Epithelial cell of prostate (primary cell): ENCODE data around the gene PITHD1.
"Not testable (repeated sequence)": the region's sequence is repeated elsewhere in the genome, so short reads cannot be mapped to it uniquely, and the experiment has no call there.

Experiments used
- DNase-seq: peaks from one replicate; pipeline ENCODE4 v3.0.0-alpha.2; 2011; ENCODE audit warnings: low read depth, low spot score
- H3K27ac ChIP-seq: fragments of 450-650 bp; 2 replicates; pipeline ENCODE4 v1.5.1; 2017; ENCODE audit warnings: mild to moderate bottlenecking

PITHD1 gene

DNA sequence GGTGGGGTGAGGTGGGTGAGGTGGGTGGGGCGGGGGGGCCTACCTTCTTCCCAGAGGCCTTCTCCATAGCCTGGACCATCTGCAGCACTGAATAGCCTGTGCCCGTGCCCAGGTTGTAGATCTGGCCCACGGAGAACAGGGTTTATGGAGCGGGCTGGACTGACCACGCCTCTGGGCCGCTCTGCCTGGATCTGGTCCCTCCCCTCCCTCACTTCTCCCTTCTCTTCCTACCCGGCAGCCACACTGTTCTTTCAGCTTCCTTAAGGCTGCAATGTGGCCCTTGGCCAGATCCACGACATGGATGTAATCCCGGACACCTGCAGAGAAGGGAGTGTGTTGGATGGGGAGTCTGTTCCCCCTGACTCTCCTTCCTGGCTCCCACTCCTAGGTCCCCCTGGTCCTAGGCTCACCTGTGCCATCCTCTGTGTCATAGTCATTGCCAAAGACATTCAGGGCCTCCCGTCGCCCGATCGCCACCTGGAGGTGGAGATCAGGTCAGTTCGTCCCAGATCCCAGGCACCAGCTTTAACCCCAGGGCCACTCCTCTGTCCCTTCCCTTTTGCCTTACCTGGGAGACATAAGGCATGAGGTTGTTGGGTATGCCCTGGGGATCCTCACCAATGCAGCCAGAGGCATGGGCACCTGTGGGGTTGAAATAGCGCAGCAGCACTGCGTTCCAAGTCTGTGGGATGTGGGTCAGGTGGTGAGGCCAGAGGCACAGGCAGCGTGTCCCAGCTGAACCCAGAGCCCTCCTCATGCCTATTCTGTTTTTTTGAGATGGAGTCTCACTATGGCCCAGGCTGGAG is 18.5 kb downstream of the PITHD1 start:
- DNase-seq: no peak
- peak overlapping the region; percentile 19 for H3K27ac ChIP-seq

DNA sequence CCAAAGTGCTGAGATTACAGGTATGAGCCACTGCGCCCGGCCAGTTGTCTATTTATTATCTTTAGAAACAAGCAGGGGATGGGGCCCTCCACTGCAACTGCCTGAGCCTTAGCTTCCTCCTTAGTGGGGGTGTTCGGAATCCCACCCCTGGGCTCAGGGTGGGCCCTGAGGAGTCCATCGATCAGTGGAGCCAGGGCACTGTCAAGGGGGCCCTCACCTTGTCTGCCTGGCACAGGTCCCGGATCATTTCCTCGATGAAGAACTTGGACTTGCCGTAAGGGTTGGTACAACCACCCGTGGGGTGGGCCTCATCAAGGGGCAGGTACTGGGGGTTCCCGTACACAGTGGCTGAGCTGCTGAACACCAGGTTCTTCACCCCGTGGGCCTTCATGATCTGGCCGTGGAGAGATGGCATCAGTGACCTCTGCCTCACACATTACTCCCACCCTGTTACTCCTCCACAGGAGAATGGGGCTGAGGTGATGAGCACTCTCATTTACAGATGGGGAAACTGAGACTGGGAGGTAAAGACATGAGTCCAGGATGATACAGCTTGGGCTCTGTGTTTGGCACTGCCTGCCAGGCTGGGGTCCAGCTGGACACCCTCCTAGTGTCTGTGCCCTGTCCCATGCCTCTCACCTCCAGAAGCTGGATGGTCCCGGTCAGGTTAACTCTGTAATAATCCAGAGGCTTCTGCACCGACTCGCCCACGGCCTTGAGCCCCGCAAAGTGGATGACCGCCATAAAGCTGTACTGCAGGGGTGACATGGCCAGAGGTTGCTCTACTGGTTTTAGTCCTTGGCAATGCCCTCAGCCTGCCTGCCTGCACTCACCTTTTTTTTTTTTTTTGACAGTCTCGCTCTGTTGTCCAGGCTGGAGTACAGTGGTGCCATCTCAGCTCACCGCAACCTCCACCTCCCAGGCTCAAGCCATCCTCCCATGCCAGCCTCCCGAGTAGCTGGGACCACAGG is 19.5 kb downstream of the PITHD1 start:
- peak overlapping the region; percentile 99 for H3K27ac ChIP-seq
- DNase-seq: no peak

DNA sequence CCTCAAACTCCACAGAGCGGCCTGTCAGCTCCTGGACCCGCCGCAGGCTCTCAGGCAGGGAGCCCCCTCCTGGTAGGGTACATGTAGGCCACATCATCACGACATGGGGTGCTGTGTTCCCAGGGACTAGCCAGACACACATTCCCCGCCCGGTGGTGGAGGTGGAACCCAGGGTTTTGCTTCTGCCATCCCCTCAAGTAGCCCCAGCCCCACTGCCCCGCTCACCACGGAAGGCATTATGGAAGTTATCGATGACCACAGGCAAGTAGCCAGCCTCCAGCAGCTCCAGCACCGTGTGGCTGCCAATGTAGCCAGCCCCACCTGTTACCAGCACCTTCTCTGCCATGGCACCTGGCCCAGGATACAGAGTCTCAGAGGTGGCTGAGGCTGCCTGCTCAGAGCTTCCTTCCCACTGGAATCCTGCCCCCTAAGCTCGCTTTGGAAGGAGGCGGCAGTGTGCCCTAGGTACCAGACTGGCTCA is 20.5 kb downstream of the PITHD1 start:
- H3K27ac ChIP-seq: peak overlapping the region; percentile 99
- no peak for DNase-seq

DNA sequence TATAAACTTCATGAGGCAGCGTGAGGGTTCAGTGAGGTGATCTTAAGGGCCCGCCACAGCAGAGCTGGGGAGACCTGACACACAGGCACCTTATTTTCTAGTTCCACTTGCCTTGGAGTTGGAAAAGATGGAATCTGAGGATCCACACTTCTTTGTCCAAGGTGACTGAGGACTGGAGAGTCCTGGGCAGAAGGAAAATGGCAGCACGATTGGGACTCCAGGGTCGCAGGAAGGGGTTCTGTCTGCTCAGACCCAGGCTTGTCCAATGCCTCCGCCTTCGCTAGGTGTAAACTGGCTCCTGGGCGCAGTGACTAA is 21.0 kb downstream of the PITHD1 start:
- no peak for DNase-seq
- H3K27ac ChIP-seq: peak overlapping the region; percentile 99

DNA sequence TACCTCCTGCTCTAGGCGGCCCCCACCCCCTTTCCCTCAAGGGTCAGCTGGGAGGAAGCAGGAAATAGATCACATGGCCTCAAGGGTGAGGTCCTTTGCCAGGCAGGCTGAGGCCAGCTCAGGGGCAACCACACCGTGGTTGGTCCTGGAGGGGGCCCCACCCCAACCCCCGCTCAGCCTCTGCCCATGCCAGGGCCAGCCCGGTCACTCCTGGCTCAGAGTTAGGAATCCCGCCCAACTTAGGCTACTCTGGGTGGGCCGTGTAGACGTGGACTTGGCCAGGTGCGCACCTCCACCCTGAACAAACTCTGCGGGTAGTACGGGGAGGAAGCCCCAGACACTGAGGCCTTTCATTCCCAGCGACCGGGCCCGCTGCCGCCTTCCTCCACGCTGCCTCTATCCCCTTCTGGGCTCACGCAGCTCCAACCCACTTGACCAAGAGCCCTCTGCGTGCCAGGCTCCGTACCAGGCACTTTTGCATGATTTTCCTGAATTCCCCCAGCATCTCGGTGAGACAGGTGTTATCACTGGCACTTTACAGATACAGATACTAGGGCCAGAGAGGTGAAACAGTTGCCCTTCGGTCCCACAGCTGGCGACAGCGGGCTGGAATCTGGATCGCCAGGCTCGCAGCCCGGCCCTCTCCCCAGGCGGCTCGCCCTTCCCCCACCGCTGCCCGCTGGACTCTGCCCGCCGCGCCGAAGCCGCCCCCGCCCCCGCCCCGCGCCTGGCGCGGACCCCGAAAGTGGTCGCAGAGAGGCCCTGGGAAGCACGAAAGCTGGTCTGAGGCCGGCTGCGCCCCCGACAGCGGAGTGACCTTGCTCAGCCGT is 21.6 kb downstream of the PITHD1 start:
- peak overlapping the region; percentile 99 for H3K27ac ChIP-seq
- peak; percentile 69 for DNase-seq

DNA sequence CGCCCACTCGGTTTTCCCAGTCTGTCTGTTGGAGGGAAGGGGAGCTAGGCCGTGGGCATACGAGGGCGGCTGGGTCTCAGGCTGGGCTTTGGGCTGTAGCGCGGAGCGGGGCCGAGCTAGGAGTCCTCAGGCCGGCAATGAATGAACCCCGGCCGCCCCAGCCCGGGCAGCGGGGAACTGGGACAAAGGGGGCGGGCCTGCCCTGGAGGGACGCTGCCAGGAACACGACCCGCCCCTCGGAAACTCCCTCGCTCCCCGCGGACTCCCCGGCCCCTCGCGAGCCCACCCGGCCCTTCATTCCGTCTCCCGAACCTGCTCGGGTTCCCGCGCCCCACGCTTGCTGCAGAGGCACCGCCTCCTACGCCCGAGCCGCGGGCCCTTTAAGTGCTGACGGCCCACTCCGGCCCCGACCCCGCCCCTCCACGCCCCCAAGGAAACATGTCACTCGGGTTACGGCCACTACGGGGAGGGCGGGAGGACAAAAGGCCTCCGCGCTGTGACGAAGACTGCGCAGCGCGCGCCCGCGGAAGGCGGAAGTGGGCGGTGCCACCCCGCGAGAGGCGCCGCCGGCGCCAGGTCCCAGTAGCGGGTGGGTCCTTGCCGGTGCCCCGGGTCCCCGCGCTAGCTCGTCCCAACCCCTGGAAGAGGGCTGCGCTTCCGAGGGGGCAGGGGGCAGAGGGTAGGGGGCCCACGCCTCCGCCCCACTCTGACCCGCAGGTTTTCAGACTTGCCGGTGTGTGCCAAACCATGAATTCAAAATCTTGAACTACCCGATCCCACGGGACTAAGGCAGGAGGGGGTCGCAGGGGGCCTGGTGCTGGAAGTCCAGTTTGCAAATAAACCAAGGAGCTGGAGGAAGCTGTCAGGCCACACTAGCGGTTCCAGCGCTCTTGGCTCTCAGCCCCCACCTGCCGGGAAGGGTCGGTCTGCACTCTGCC is 22.5 kb downstream of the PITHD1 start, which contains the start of gene GALE:
GALE (minus strand) TSS at position 355 of the 938 bp plus-strand sequence. CDS start 1,747 bp downstream, outside the sequence.
- peak within 1 kb of the TSS; percentile 99 for H3K27ac ChIP-seq
- DNase-seq: peak; percentile 79

DNA sequence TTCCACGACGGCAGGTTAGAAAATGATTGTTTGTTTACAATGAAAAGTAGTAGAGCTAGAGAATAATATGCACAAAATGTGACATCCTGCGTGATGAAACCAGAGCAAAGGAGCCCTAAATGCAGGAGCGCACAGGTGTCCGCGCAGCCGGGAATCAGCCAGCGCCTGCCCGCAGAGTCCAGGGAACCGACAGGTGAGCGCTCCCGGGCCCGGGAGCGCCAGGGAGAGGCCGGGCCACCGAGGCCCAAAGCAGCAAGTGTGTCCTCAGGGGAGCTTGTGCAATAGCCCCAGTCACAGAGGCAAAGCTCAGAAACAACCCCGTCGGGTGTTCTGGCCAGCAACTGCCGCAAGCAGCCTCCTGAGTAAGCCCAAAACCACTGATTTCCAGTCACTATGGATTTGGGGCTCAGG is 23.1 kb downstream of the PITHD1 start:
- DNase-seq: no peak
- H3K27ac ChIP-seq: peak overlapping the region; percentile 99

DNA sequence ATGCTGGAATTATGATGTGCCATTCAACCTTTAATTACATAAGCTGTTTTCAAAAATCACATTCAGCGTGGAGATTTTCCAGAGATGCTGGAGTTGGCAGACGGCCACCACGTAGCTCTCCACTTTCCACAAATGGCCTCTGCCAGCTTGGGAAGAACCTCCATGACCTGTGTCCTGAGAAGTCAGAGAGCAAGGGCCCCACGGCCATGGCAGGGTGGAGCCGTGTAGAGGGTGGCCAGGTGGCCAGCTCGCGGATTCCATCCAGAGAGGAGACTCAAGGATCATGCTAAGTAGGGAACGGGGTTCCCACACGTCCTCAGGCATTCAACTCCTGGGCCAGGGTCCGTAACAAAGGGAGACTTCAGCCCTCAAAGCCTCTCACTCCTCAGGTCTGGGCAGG is 23.7 kb downstream of the PITHD1 start:
- DNase-seq: no peak
- H3K27ac ChIP-seq: peak overlapping the region; percentile 99

DNA sequence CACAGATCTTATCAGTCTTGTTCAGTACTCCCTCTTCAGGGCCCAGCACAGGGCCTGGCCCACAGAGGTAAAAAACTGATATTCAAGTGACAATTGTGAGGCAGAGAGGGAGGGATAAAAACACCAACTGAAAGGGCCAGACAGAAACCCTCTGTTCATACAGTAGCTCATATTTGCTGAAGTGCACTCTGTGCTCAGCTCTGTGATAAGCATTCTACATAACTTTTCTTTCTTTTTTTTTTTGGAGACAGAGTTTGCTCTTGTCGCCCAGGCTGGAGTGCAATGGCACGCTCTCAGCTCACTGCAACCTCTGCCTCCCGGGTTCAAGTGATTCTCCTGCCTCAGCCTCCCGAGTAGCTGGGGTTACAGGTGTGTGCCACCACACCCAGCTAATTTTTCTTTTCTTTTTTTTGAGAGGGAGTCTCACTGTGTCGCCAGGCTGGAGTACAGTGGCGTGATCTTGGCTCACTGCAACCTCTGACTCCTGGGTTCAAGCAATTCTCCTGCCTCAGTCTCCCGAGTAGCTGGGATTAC is 24.7 kb downstream of the PITHD1 start:
- not testable (repeated sequence) for H3K27ac ChIP-seq, DNase-seq

DNA sequence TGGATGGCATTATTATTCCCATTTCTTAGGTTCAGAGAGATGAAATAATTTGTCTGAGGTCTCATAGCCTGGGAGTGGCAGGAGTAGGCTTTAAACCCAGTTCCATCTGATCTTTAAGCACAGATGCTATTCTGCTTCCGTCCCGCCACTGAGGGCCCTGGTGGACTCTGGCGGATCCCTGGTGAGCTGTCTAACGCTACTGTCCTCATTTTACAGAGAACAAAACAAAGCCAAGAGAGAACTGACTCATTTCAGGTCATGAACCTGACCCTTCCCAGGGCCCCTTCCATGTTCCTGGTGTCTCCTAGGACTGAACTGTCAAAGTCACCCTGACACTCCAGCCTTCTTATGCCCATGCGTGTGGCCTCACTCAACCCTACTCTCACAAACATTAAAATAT is 25.5 kb downstream of the PITHD1 start:
- DNase-seq: no peak
- no peak overlapping the region for H3K27ac ChIP-seq

DNA sequence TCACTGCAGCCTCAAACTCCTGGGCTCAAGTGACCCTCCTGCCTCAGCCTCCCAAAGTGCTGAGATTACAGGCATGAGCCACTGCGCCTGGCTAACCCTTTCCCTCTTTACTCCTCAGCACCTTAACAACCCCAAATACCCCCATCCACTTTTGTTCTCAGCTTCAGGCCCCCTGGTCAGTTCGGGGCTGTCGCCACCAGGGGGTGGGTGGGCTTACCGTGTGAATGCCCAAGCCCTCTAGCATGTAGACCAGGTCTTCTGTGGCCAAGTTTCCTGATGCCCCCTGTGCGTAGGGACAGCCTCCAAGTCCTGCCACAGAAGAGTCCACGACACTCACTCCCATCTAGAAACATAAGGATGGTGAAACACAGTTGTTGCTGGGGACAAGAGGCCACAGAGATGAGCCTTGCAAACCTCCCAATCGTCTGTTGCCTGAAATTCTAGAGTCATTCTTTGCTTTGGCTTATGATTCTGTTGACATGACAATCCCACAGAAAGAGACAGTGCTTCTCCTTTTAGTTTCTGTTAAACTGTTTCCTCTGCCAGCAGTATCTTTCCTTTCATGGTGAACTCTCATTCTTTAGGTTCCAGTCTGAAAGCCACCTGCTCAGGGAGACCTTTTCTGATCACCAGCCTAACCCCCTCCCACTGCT is 26.1 kb downstream of the PITHD1 start:
- DNase-seq: no peak
- H3K27ac ChIP-seq: no peak overlapping the region

DNA sequence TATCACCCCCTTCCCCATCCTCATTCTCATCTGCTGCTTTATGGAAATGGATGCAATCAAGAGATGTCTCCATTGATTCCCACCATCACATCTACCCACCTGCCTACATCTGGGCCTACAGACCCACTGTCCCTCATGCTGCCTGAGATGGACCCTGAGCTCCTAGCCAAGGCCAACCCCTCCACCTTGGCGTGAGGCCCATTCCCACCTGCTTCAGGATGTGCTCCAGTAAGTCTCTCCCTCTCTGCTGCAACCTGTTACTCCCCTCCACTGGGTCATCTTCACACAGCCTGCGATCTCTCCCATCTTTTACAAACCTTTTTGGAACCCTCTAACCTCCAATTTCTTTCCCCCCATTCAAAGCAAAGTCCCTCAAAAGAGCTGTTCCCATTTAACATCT is 26.8 kb downstream of the PITHD1 start:
- no peak for DNase-seq
- no peak overlapping the region for H3K27ac ChIP-seq

DNA sequence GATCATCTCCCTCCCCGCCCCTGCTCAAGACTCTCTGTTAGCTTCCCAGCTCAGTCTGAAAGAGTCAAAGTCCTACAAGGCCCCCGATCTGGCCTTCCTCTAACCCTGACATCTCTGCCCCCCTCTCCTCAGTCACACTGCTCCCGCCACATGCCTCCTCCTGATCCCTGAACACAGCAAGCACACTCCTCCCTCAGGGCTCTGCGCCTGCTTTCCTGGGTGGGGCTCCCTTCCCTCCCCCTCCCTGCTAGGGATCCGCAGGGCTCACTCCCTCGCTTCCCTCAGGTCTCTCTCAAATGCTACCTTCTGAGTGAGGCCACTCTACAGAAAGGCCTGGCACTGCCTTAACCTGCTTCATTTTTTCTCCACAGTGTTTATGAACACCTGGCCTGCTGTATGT is 28.1 kb downstream of the PITHD1 start:
- H3K27ac ChIP-seq: no peak overlapping the region
- DNase-seq: no peak

DNA sequence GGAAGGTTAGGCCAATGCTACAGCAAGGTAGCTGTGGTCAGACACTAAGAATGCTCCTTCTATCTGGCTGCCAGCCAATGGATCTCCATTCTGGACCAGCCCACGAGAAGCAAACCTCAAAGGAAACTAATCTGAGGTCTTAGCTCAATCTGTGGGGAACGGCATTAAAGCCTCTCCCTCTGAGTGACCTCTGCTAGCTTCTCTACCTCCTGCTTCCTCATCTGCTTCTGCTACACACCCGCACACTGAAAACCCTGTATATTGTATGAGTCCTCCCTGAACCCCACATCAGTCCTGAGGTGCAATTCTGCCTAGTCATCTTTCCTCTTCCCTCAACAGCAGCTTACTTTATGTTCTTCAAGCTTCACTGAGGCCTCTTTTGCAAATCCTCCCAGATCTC is 29.2 kb downstream of the PITHD1 start:
- H3K27ac ChIP-seq: no peak overlapping the region
- DNase-seq: no peak

DNA sequence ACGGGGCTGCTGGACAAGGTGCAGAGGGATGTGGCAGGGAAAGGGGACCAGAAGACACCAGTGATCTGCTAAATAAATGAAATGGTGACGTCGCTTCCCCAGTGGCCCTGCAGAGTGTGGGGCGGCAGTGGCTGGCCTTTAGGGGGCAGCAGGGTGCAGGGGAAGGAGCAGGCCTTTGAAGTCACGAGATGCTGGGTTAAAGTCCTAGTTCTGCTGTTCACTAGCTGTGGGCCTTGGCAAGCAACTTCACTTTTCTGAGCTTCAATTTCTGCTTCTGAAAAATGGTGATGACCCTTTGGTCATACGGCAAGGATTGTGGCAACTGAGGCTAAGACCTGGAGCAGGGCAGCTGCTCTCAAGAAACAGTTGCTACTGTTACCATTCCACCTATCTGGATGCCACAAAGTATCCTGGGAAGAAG is 31.5 kb downstream of the PITHD1 start:
- no peak for DNase-seq
- H3K27ac ChIP-seq: peak overlapping the region; percentile 9

DNA sequence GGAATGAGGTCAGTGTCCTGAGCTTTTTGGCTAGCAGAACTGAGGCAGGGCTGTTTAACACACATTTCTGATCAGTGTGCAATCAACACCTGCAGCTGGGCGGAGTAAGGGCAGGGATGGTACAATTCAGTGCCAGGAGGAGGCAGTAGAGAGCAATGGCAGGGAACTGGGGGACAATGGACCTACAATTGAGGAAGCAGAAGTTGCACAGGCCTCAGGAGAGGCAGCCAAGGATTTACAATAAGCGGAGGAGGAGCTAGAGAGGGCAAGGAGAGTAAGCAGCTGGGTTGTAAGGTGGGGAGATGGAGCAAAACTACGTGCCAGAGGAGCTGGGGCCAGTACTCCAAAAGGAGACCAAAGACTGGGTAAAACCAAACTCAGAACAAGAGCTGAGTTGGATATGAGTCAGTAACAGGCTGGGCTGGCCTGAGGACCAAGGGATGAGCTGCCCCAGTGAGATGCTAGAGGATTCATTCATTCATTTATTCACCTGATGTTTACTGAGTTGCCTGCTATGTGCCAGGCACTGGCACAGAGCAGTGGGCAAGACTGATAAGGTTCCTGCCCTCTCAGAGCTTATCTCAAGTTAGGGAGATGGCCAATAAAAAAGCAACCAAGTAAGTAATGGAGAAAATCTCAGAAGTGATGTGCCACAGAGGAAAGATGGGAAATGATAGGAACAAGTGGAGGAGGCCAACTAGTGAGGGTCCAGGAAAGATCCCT is 32.8 kb downstream of the PITHD1 start:
- no peak for DNase-seq
- H3K27ac ChIP-seq: peak overlapping the region; percentile 9

DNA sequence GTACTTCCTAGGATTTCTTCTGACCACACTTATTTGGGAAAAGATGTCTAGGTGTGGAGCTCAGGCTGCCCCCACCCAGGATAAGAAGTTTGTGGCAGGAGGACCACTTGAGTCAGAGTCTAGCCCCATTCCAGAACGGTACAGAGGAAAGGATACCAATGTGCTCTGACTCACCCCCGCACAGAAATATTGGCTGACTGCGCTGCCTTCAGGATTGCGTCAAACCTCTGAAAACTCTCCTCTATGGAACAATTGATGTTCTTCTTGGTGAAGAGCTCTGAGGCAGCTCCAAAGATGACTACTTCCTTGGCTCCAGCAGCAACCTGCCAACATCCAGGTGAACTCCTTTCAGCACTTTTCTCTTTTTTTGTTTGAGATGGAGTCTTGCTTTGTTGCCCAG is 35.8 kb downstream of the PITHD1 start:
- DNase-seq: no peak
- H3K27ac ChIP-seq: no peak overlapping the region

DNA sequence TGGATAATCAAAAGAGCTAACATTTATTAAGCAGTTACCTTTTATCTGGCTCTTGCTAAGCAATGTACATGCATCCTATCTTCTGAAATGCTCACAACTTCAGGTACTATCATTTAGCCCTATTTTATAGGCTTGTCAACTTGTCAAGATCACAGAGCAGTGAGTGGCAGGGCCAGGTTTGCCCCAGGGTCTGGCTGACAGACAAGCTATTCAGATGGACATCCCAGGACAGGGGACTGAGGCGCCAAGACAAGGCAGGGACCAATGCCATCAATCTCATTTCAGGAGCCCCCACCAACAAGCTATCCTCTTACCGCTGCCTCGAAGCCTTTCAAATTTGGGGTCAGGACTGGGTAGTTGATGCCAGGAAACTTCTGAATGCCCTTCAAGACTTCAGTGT is 38.1 kb downstream of the PITHD1 start:
- DNase-seq: no peak
- H3K27ac ChIP-seq: no peak overlapping the region
